Testis (tissue), 2 donors: ENCODE measurements around the gene SMIM28.

Source experiments
- CTCF ChIP-seq, 3 experiments: fragments of 450-650 bp in 2 of 3; fragments of 200-600 bp in 1 of 3; sonication (generic) in 1 of 3; IDR thresholded peaks; one replicate each; pipeline ENCODE4 v1.5.1; 2016 to 2019; ENCODE audit warnings: antibody characterized with exemption in 3 of 3, mild to moderate bottlenecking in 2 of 3, moderate library complexity in 1 of 3
- POLR2A ChIP-seq: fragments of 450-650 bp; IDR thresholded peaks from one replicate; pipeline ENCODE4 v1.6.1; 2017; ENCODE audit warnings: antibody characterized with exemption, mild to moderate bottlenecking, moderate library complexity

GRCh38 chr6:138396709-138397108 lies 19.0 kb downstream of the SMIM28 start:
- TF ChIP-seq CTCF (IDR thresholded peaks at IDR 0.05) = no peak
- TF ChIP-seq POLR2A = no peak
